Renal cortical epithelial cell (primary cell): ENCODE results near the gene CHRM5. TPM values are rescaled to one million over a fixed set of nuclear protein-coding genes. Genes with fewer than 3 reads are reported as not detected.

ENCODE experiments used
- DNase-seq: peaks from one replicate; pipeline ENCODE4 v3.0.0-alpha.2; 2011; ENCODE audit warnings: low read depth
- total RNA-seq: library from RNA; depleted of rRNA; stranded (reverse); fragments of >200 nt; gene quantifications from 2 replicates; pipeline ENCODE4 v1.2.3, GENCODE V29; 2014

Gene CHRM5, protein sequence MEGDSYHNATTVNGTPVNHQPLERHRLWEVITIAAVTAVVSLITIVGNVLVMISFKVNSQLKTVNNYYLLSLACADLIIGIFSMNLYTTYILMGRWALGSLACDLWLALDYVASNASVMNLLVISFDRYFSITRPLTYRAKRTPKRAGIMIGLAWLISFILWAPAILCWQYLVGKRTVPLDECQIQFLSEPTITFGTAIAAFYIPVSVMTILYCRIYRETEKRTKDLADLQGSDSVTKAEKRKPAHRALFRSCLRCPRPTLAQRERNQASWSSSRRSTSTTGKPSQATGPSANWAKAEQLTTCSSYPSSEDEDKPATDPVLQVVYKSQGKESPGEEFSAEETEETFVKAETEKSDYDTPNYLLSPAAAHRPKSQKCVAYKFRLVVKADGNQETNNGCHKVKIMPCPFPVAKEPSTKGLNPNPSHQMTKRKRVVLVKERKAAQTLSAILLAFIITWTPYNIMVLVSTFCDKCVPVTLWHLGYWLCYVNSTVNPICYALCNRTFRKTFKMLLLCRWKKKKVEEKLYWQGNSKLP
- 0.05 TPM in 1 of 2 replicates, not detected in the other for total RNA-seq

- no peak for DNase-seq
Measured at GRCh38 chr15:33968224-33968623, at the start of gene CHRM5. Gene CHRM5 (plus strand): TSS chr15:33968497. CDS start chr15:34062718, 94,221 bp downstream.

- no peak for DNase-seq
Measured at GRCh38 chr15:33923446-33923845, 44.9 kb upstream of the CHRM5 start.

DNA sequence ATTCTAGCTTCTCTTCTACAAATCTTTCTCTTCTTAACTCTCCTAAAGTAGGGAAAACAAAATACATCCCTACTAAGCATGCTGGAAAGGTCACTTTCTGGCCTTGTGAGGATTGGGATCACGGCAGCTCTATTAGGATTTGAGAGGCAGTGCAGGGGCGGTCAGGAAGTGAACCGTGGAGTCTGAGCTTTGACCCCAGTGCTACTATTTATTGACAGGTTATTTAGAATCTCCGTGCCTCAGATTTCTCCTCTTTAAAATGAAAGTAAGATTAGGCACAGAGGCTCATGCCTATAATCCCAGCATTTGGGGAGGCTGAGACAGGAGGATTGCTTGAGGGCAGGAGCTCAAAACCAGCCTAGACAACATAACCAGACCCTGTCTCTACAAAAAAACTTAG, 42.0 kb upstream of the CHRM5 start:
- no peak for DNase-seq

DNA sequence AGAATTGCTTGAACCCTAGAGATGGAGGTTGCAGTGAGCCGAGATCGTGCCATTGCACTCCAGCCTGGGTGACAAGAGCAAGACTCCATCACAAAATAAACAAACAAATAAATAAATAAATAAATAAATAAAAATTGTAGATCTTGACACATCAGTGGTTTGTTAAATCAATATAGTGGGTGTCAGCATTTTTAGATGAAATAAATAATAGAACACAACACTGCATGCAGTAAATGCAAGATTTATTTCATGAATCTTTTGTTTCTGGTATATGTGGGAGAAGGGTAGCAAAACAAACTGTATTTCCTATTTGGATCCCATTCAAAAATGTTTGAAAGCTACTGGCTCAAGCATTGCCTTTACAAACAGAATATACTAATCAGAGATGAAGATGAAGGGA, 35.6 kb upstream of the CHRM5 start:
- DNase-seq, result no peak

DNA sequence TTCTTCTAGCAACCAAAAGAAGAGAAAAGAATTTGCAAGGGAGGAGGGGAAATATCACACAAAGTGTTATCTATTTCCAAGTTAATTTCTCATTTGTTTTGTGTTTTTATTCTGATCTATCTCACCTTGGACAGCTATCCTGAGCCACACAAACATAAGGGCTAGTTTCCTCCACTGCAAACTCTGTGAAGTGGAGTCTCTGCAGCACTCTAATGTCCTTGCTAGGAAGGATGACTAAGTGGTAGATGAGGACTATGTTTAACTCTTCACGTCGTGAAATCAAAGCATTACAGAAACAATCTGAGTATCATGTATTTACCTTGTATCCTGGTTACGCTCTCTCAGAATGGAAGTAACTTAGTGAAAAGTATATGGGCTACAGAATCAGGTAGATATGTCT, 33.9 kb upstream of the CHRM5 start:
- DNase-seq, result no peak

DNA sequence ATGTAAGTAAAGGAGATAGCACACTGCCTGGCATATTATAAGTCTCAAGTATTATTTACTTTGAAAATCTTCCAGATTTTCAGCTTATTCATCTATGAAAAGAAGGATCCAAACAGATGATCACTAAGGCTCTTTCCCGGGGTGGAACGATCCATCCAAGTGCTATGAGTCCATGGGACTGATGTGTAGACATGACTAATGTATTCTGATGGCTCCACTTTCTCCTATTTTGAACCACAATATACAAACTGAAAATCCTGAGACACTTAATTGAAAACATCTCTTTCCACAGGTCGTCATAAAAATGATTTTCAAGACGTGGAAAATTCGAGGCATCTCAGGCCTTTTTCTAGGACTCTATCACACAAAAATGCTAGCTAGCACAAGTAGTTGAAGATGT, 33.4 kb upstream of the CHRM5 start:
- no peak for DNase-seq

GRCh38 chr15:33941279-33942063, 26.8 kb upstream of the CHRM5 start:
- no peak for DNase-seq

DNA sequence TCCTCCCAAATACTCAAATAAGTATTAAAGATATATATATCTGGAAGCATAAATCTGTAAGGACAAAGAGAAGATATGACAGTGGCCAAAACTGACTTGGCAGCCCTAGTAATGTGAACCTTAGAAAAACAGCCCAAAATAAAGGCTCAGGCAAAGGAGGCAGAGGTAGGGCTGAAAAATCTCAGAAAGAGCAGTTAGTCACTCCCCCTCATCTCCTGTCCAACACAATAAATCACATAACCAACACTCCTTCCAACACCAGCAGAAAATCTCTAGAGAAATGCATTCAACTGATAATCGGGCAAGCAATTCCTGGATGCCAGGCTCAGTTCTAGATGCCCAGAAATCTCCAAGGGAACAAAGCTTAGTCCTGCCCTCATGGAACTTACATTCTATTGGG, 22.1 kb upstream of the CHRM5 start:
- DNase-seq, result no peak

DNA sequence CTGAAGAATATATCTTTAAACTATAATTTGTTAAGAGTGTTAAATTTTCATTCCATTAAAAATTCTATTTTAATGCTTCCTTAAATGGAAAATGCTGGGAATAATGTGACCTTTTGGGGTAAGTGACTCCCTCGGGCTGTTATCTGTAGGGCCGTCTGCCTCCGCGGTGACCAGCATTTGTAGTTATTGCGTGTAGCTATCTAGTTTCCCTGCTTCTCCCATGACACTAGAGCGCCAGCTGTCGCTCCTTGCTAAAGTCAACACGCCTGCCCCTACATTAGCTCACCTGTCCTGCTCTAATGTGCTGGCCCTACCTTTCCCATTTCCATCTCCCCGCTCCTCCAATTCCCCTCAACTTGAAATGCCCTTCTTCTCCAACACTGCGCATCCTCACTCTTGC, 12.4 kb upstream of the CHRM5 start:
- DNase-seq, result no peak

- no peak for DNase-seq
Measured at GRCh38 chr15:33956397-33956796, 11.9 kb upstream of the CHRM5 start.

DNA sequence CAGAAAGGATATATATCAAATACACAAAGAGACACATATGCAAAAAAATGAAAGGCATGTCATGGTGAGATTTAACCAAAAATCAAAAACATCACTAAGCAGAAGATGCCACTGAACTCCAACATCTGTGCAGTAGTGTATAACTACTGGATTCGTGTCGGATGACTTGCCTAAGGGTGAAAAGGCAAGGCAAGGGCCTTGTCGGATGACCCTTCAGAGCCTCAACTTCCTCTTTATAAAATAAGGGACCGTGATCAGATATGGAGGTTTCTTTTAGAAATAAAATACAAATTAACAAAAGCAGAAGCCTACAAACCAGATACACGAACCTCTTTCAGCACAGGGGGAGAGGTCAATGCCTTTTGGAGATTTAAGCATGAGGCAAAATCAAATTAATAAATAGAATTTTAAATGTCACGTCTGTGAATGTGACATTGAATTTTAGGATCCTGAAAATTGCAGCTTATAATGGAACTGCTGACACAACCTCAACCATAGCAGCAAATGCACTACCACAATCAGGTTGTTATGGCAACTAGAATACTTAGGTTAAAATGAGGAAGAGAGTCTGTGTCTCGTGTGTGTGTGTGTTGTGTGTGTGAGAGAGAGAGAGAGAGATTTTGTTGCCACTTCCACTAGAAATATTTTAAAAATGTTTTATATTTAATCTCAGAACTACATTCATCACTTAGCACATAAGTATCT, 8.3 kb upstream of the CHRM5 start:
- DNase-seq, result no peak

- no peak for DNase-seq
Measured at GRCh38 chr15:33960549-33960935, 7.8 kb upstream of the CHRM5 start.

GRCh38 chr15:33963831-33964664, 4.2 kb upstream of the CHRM5 start:
- peak; percentile 49 for DNase-seq

- DNase-seq, result no peak
Measured at GRCh38 chr15:33964665-33965040, 3.6 kb upstream of the CHRM5 start.

DNA sequence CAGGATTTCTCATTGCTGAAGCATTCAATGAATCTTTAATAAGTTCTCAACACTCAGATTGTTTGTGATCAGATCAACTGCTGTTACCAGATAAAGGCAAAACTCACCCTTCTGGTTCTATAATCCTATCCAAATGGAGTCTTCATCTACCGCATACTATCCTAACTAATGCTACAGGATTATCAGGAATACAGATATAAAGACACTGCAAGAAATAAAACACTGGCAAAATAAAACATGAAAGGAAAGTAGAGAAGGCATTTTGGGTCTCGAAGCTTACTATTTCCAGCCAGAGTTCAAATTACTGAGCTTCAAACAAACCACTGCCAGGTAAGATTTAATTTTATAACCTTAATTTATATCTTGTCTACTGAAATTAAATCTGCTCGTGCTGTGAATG, 524 bp downstream of the CHRM5 start:
- DNase-seq, result no peak

DNA sequence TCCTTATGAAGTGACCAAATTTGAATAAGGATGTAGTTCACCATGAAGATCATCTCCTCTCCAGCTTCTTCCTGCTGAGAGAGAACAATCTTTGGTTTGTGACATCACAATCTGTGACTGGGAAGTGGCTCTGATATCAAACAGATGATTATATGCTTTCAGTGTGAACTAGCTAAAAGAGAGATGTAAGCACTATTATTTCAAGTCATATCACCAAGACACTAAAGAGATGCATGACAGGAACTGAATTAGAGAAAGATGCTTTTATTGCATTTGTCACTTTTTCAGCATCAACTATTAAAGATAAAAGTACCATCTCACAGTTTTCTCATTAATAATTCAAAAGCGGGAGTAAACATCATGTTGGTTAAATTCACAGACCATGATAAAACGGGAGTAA, 3.5 kb downstream of the CHRM5 start:
- DNase-seq, result no peak

GRCh38 chr15:33975022-33975565, 6.8 kb downstream of the CHRM5 start:
- peak; percentile 13 for DNase-seq

- DNase-seq, result no peak
Measured at GRCh38 chr15:33980159-33980558, 11.9 kb downstream of the CHRM5 start.

- no peak for DNase-seq
Measured at GRCh38 chr15:33982516-33982915, 14.2 kb downstream of the CHRM5 start.

GRCh38 chr15:33985287-33985686, 17.0 kb downstream of the CHRM5 start:
- peak; percentile 92 for DNase-seq

GRCh38 chr15:33985751-33986150, 17.5 kb downstream of the CHRM5 start:
- DNase-seq, result no peak
